ENCODE results near the gene GSTO1. TPM values are rescaled to one million over a fixed set of nuclear protein-coding genes. Genes with fewer than 3 reads are reported as not detected.

GSTO1 gene
- total RNA-seq, 4 donors from 2014 or later = 43.8 to 115 (median 78.0) TPM

GRCh38 chr10:104291439-104291951, 36.8 kb downstream of the GSTO1 start:
- Histone ChIP-seq H3K4me3 (no peak overlapping the region), H3K27me3 (no peaks in the 10 kb centered on the region), H3K27ac (no peak overlapping the region), H3K4me1 (peaks cover 0 to 16% (median 0%) of the 10 kb centered on the region in 3 donors), H3K36me3 (no peaks in the 10 kb centered on the region), H3K9me3 (no peaks in the 10 kb centered on the region)
- intact Hi-C loops (cut with DNase I) = loop anchor here (5.0 kb wide), 1 partner anchor 61 kb away; the partner anchor contains the start of gene CFAP58
- peak; percentile 47 for DNase-seq
- 2% methylated on average over 7 to 26 of the region's 26 CpGs for WGBS, 2 donors
- TF ChIP-seq POLR2A (IDR thresholded peaks at IDR 0.05) (no peak), CTCF (IDR thresholded peaks at IDR 0.05) (peak; percentile 99 to 100 (median 100))

- WGBS, 2 donors = 42 to 45% methylated on average over 2 of the region's 2 CpGs
- Histone ChIP-seq H3K9me3 (no peaks in the 10 kb centered on the region), H3K27me3 (no peaks in the 10 kb centered on the region), H3K4me1 (peaks cover 0 to 16% (median 0%) of the 10 kb centered on the region in 3 donors), H3K4me3 (no peak overlapping the region), H3K36me3 (no peaks in the 10 kb centered on the region), H3K27ac (peak overlapping the region in 2 of 4 donors; percentile 12 to 14)
- no peak for DNase-seq
- TF ChIP-seq POLR2A (IDR thresholded peaks at IDR 0.05) (no peak), CTCF (IDR thresholded peaks at IDR 0.05) (no peak)
- intact Hi-C loops (cut with DNase I) = loop anchor here (5.0 kb wide), 1 partner anchor 59 kb away; the partner anchor contains the start of gene CFAP58
Measured at GRCh38 chr10:104293011-104293410, 38.3 kb downstream of the GSTO1 start.

- Histone ChIP-seq H3K27me3 (no peaks in the 10 kb centered on the region), H3K9me3 (no peaks in the 10 kb centered on the region), H3K4me1 (peaks cover 0 to 19% (median 0%) of the 10 kb centered on the region in 3 donors), H3K4me3 (no peak overlapping the region), H3K36me3 (no peaks in the 10 kb centered on the region), H3K27ac (no peak overlapping the region)
- no peak for TF ChIP-seq POLR2A (IDR thresholded peaks at IDR 0.05)
- WGBS, 2 donors = 94 to 95% methylated on average over 5 of the region's 5 CpGs
- no peak for DNase-seq
- intact Hi-C loops (cut with DNase I) = loop anchor here (5.0 kb wide), 1 partner anchor 58 kb away; the partner anchor contains the start of gene CFAP58
Measured at GRCh38 chr10:104293781-104294321, 39.2 kb downstream of the GSTO1 start.

GRCh38 chr10:104296687-104297436, 42.2 kb downstream of the GSTO1 start:
- no peak for DNase-seq
- peaks cover 4 to 35% (median 14%) of the 10 kb centered on the region in 3 donors for H3K4me1 ChIP-seq
- no peaks in the 10 kb centered on the region for H3K27me3 ChIP-seq
- no peaks in the 10 kb centered on the region for H3K36me3 ChIP-seq
- H3K27ac ChIP-seq = no peak overlapping the region
- H3K4me3 ChIP-seq = no peak overlapping the region
- 84 to 96% methylated on average over 4 to 10 of the region's 10 CpGs for WGBS, 2 donors
- TF ChIP-seq CTCF (IDR thresholded peaks at IDR 0.05) = no peak
- TF ChIP-seq POLR2A (IDR thresholded peaks at IDR 0.05) = no peak
- intact Hi-C loops (cut with DNase I) = no loop called here
- no peaks in the 10 kb centered on the region for H3K9me3 ChIP-seq

- 73 to 75% methylated on average over 14 to 17 of the region's 17 CpGs for WGBS, 2 donors
- no peaks in the 10 kb centered on the region for H3K27me3 ChIP-seq
- intact Hi-C loops (cut with DNase I) = no loop called here
- H3K27ac ChIP-seq = no peak overlapping the region
- H3K36me3 ChIP-seq = no peaks in the 10 kb centered on the region
- H3K9me3 ChIP-seq = no peaks in the 10 kb centered on the region
- no peak for DNase-seq
- H3K4me1 ChIP-seq = peaks cover 4 to 33% (median 14%) of the 10 kb centered on the region in 3 donors
- TF ChIP-seq POLR2A (IDR thresholded peaks at IDR 0.05) = no peak
- peak in 1 of 6 experiments; percentile 10 for TF ChIP-seq CTCF (IDR thresholded peaks at IDR 0.05)
- no peak overlapping the region for H3K4me3 ChIP-seq
Measured at GRCh38 chr10:104297697-104298660, 43.3 kb downstream of the GSTO1 start.

All from esophagus squamous epithelium (tissue), 5 donors.